ENCODE data around the gene FOXL2. TPM values are rescaled to one million over a fixed set of nuclear protein-coding genes. Genes with fewer than 3 reads are reported as not detected.
A peak's percentile ranks its signal among the peaks of the same experiment; 100 is the strongest.

FOXL2 gene
- total RNA-seq, 4 donors from 2014 or later: not detected

DNA sequence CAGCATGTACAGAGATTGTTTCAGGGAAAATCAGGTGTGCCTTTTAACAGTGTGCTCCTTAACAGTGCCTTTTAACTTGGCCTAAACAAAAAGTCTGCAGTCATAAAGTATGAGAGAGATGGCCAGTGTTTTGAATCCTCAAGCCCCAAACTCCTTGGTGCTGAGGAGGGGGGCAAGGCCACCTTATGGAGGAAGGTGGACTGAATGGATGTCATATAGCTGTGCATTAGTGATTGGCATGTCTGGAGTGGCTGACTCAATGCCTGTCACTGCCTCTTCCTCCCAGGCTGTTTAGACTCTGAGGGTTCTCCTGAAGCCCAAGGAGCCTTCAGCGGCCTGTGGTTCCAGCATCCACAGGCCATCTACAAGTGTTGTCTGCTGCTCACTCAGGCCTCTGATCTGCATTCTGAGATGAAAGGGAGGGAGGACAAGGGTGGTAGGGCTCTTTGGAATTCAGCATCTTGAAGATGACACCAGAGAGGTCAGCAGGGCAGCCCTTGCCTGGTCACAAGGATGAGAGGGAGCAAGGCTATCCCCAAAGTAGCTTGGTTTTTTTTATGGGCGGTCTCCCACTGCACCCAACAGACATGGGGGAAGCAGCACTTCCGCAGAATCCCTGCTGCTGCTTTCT, 1.5 kb upstream of the FOXL2 start:
- no peak overlapping the region for H3K4me3 ChIP-seq
- ATAC-seq (no peak), DNase-seq (no peak)
- peaks cover 80 to 93% (median 87%) of the 10 kb centered on the region in 3 donors for H3K27me3 ChIP-seq
- no peak for TF ChIP-seq POLR2A (IDR thresholded peaks at IDR 0.05)
- TF ChIP-seq, protein P1, sequence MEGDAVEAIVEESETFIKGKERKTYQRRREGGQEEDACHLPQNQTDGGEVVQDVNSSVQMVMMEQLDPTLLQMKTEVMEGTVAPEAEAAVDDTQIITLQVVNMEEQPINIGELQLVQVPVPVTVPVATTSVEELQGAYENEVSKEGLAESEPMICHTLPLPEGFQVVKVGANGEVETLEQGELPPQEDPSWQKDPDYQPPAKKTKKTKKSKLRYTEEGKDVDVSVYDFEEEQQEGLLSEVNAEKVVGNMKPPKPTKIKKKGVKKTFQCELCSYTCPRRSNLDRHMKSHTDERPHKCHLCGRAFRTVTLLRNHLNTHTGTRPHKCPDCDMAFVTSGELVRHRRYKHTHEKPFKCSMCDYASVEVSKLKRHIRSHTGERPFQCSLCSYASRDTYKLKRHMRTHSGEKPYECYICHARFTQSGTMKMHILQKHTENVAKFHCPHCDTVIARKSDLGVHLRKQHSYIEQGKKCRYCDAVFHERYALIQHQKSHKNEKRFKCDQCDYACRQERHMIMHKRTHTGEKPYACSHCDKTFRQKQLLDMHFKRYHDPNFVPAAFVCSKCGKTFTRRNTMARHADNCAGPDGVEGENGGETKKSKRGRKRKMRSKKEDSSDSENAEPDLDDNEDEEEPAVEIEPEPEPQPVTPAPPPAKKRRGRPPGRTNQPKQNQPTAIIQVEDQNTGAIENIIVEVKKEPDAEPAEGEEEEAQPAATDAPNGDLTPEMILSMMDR (IDR thresholded peaks at IDR 0.05 in 4 of 5, conservative IDR thresholded peaks at IDR 0.05 in 1 of 5): no peak
- no peak overlapping the region for H3K27ac ChIP-seq
- no peaks in the 10 kb centered on the region for H3K36me3 ChIP-seq
- no peaks in the 10 kb centered on the region for H3K9me3 ChIP-seq
- in situ Hi-C loops (cut with MboI; ENCODE audit: low sequenced_read_pairs in 4 of 4) (loop anchor here in 3 of 4 donors (25.0 kb wide), 2 partner anchors 364 to 389 kb away; partner anchors contain the start of gene MRPS22 (in 2 of the 3)), intact Hi-C loops (cut with DNase I; ENCODE audit: low total_unique reads) (no loop called here)
- peaks cover 17 to 25% of the 10 kb centered on the region in 2 donors for H3K4me1 ChIP-seq

DNA sequence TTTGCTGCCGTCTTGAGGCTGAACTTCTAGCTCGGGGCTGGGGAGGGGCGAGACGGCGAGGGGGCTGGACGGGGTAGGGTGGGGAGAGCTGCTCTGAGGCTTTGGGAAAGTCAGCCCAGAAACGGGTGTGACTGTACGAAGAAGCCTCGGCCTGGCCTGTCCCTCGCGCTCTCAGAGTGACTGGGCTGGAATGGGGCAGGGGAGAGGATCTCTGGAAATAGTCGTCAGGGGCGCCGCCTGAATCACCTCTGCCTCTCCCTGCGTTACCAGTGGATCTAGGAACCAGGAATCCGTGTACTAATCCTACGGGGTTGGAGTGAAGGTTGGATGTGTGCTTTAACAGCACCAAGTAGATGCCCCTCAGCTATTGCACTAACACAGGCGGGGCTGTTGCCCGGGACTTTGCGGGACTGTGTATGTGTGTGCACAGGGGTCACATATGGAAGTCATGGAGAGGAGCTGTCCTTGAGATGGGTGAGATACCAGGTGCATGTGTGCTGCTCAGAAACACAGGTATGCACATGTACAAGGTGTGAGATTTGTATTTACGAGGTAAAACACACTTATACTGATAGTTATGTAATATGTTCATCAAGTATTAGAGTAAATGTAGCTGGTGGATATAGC, 671 bp upstream of the FOXL2 start:
- ATAC-seq: no peak
- peaks cover 17 to 25% of the 10 kb centered on the region in 2 donors for H3K4me1 ChIP-seq
- in situ Hi-C loops (cut with MboI; ENCODE audit: low sequenced_read_pairs in 4 of 4): loop anchor here in 3 of 4 donors (25.0 kb wide), 2 partner anchors 365 to 390 kb away; partner anchors contain the start of gene MRPS22 (in 2 of the 3)

DNA sequence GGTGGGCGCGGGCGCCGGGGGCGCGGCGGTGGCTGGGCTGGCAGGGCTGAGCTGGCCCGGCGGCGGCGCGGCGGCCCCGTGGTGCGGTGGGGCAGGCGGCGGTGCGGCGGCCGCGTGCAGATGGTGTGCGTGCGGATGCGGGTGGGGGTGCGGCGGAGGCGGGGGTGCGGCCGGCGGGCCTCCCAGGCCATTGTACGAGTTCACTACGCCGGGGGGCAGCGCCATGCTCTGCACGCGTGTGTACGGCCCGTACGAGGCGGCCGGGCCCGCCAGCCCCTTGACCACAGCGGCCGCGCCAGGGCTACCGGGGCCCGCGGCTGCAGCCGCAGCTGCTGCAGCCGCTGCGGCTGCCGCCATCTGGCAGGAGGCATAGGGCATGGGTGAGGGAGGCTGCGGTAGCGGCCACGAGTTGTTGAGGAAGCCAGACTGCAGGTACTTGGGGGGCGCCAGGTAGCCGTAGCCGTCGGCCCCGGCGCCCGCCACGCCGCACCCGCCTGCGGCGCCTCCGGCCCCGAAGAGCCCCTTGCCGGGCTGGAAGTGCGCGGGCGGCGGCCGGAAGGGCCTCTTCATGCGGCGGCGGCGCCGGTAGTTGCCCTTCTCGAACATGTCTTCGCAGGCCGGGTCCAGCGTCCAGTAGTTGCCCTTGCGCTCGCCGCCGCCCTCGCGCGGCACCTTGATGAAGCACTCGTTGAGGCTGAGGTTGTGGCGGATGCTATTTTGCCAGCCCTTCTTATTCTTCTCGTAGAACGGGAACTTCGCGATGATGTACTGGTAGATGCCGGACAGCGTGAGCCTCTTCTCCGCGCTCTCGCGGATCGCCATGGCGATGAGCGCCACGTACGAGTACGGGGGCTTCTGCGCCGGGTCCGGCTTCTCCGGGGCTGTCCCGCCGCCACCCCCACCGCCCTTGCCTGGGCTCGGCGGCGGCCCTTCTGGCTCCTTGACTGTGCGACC, 951 bp downstream of the FOXL2 start:
- intact Hi-C loops (cut with DNase I; ENCODE audit: low total_unique reads): no loop called here
- in situ Hi-C loops (cut with MboI; ENCODE audit: low sequenced_read_pairs in 4 of 4): loop anchor here in 3 of 4 donors (25.0 kb wide), 2 partner anchors 366 to 391 kb away; partner anchors contain the start of gene MRPS22 (in 2 of the 3)
- no peak for DNase-seq
- Histone ChIP-seq H3K27me3 (peaks cover 96 to 98% (median 96%) of the 10 kb centered on the region in 3 donors), H3K36me3 (no peaks in the 10 kb centered on the region), H3K9me3 (no peaks in the 10 kb centered on the region), H3K4me1 (peaks cover 17 to 25% of the 10 kb centered on the region in 2 donors), H3K27ac (no peak overlapping the region), H3K4me3 (peak overlapping the region; percentile 49 to 56 (median 52))
- peak; percentile 36 to 59 for ATAC-seq
- TF ChIP-seq, protein P1 (IDR thresholded peaks at IDR 0.05 in 4 of 5, conservative IDR thresholded peaks at IDR 0.05 in 1 of 5): peak in 2 of 5 experiments; percentile 10 to 22
- no peak for TF ChIP-seq POLR2A (IDR thresholded peaks at IDR 0.05)

More for the DNA sequence above, 671 bp upstream of the FOXL2 start:
- Histone ChIP-seq H3K27ac (no peak overlapping the region), H3K4me3 (peak overlapping the region in 3 of 4 donors; percentile 49 to 56 (median 52)), H3K27me3 (peaks cover 87 to 95% (median 89%) of the 10 kb centered on the region in 3 donors), H3K9me3 (no peaks in the 10 kb centered on the region), H3K36me3 (no peaks in the 10 kb centered on the region)
- no peak for TF ChIP-seq POLR2A (IDR thresholded peaks at IDR 0.05)
- TF ChIP-seq, protein P1 (IDR thresholded peaks at IDR 0.05 in 4 of 5, conservative IDR thresholded peaks at IDR 0.05 in 1 of 5): no peak
- no peak for DNase-seq
- intact Hi-C loops (cut with DNase I; ENCODE audit: low total_unique reads): no loop called here

DNA sequence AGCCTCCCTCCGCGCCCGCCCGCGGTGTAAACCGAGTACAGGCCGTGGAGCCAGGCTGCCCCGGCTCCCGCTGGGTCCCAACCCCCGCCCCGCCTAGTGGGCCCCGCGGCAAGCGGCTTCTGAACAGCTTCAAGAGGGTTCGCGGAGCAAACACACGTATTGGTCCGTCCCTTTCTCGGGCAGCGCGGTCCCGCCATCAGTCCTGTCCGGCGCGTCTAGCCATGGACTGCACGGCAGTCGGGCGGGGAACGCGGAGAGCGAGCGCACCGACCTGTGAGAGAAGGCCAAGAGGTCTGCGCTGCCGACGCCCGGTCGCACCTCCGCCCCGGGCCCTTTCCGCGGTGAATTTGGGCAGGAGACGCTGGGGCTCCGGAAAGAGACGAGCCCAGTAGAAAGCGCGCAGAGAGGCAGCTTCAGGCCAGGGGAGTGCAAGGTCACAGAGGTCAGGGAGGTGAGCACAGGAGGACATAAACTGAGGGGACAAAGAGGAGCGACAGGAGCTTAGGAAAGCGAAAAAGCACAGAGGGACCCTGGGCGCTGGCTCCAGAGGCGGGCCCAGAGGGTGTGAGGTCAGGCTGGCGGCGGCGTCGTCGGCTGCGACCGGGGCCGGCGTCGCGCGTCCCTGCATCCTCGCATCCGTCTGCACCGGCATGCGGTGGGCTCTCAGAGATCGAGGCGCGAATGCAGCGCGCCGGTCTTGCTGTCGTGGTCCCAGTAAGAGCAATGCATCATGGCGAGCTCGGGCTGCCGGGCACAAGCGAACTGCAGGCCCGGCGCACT, 1.8 kb downstream of the FOXL2 start:
- in situ Hi-C loops (cut with MboI; ENCODE audit: low sequenced_read_pairs in 4 of 4) (loop anchor here in 3 of 4 donors (25.0 kb wide), 2 partner anchors 367 to 392 kb away; partner anchors contain the start of gene MRPS22 (in 2 of the 3)), intact Hi-C loops (cut with DNase I; ENCODE audit: low total_unique reads) (no loop called here)
- peaks cover 96 to 98% (median 97%) of the 10 kb centered on the region in 3 donors for H3K27me3 ChIP-seq
- ATAC-seq (no peak), DNase-seq (no peak)
- no peaks in the 10 kb centered on the region for H3K36me3 ChIP-seq
- peaks cover 15 to 21% of the 10 kb centered on the region in 2 donors for H3K4me1 ChIP-seq
- peak overlapping the region; percentile 5 to 48 (median 25) for H3K4me3 ChIP-seq
- H3K27ac ChIP-seq: no peak overlapping the region
- no peaks in the 10 kb centered on the region for H3K9me3 ChIP-seq
- no peak for TF ChIP-seq POLR2A (IDR thresholded peaks at IDR 0.05)
- TF ChIP-seq, protein P1 (IDR thresholded peaks at IDR 0.05 in 4 of 5, conservative IDR thresholded peaks at IDR 0.05 in 1 of 5): no peak

Data from gastrocnemius medialis (tissue), 4 donors.